Measurements from ENCODE around the gene DET1.

The DET1 gene

GRCh38 chr15:88463870-88464532 lies 82.5 kb downstream of the DET1 start:
- H3K4me1 ChIP-seq (ENCODE audit: insufficient read depth, low read length, poor library complexity, severe bottlenecking) = peaks cover 29% of the 10 kb centered on the region
- H3K4me3 ChIP-seq (ENCODE audit: low read length, poor library complexity, severe bottlenecking) = no peak overlapping the region
- no peaks in the 10 kb centered on the region for H3F3A ChIP-seq (ENCODE audit: low read depth)
- no peak for TF ChIP-seq CTCF (conservative IDR thresholded peaks at IDR 0.05; ENCODE audit: low read length)
- TF ChIP-seq EZH2phosphoT487 (IDR thresholded peaks at IDR 0.05; ENCODE audit: borderline replicate concordance) = no peak
- H3K4me2 ChIP-seq (ENCODE audit: low read depth, low read length, poor library complexity, severe bottlenecking) = peak overlapping the region; percentile 20
- peaks cover 50% of the 10 kb centered on the region for H3K36me3 ChIP-seq (ENCODE audit: insufficient read depth, low read length)
- H3K9me2 ChIP-seq (replicated peaks; ENCODE audit: low read depth, low read length) = no peaks in the 10 kb centered on the region
- no peaks in the 10 kb centered on the region for H3K9me3 ChIP-seq (ENCODE audit: insufficient read depth, low read depth, low read length)
- no peaks in the 10 kb centered on the region for H3K27me3 ChIP-seq (ENCODE audit: insufficient read depth, low read length, poor library complexity, severe bottlenecking)
- H3K9ac ChIP-seq (ENCODE audit: low read depth, low read length, poor library complexity, severe bottlenecking) = no peak overlapping the region
- H4K20me1 ChIP-seq (ENCODE audit: insufficient read depth, low read length, poor library complexity, severe bottlenecking) = no peaks in the 10 kb centered on the region
- H3K79me2 ChIP-seq (ENCODE audit: insufficient read depth, low read length) = peaks cover 52% of the 10 kb centered on the region
- H2AFZ ChIP-seq (ENCODE audit: low read length) = no peak overlapping the region
